ENCODE results near the gene PNKP. TPM values are rescaled to one million over a fixed set of nuclear protein-coding genes. Genes with fewer than 3 reads are reported as not detected.

The PNKP gene
- total and polyA plus RNA-seq, 10 of the 15 experiments (the other 5 are each of a cell fraction or from before 2014, with no cell fraction given): 2.9 to 82.3 (median 33.2) TPM

- TF ChIP-seq ELK1 (IDR thresholded peaks at IDR 0.05; ENCODE audit: low read depth, low read length) (no peak), ZNF217 (IDR thresholded peaks at IDR 0.05) (no peak), ZBTB4 (CRISPR knock-in tag; IDR thresholded peaks at IDR 0.05) (no peak), NRF1 (conservative IDR thresholded peaks at IDR 0.05; ENCODE audit: low read depth, low read length) (peak; percentile 63), SIX5 (IDR thresholded peaks at IDR 0.05; ENCODE audit: low read depth, low read length, severe bottlenecking) (no peak), POLR2AphosphoS2 (IDR thresholded peaks at IDR 0.05; ENCODE audit: low read depth, low read length) (no peak; the same call in 1 of the 2 replicates), BRCA1 (IDR thresholded peaks at IDR 0.05; ENCODE audit: low read depth, low read length) (0 out of 2 replicates have a peak, but pooled peaks have one; percentile 25), ETV6 (conservative IDR thresholded peaks at IDR 0.05 in 1 of 2, IDR thresholded peaks at IDR 0.05 in 1 of 2; ENCODE audit: borderline replicate concordance in 1 of 2, low read depth in 1 of 2) (no peak), PAX5 (IDR thresholded peaks at IDR 0.05; ENCODE audit: borderline replicate concordance, low read depth, low read length) (no peak), PKNOX1 (IDR thresholded peaks at IDR 0.05) (peak; percentile 78), FOXK2 (IDR thresholded peaks at IDR 0.05) (no peak), RBBP5 (conservative IDR thresholded peaks at IDR 0.05) (no peak), KDM1A (IDR thresholded peaks at IDR 0.05; ENCODE audit: borderline replicate concordance) (no peak), CBX5 (IDR thresholded peaks at IDR 0.05; ENCODE audit: low read depth) (no peak), HCFC1 (IDR thresholded peaks at IDR 0.05; ENCODE audit: low read length) (peak; percentile 48), SRF (IDR thresholded peaks at IDR 0.05; ENCODE audit: low read depth in 2 of 2, low read length in 2 of 2) (peak in 1 of 2 experiments; percentile 59; a peak in 2 of 4 replicates), RAD51 (IDR thresholded peaks at IDR 0.05) (no peak), CBX3 (IDR thresholded peaks at IDR 0.05; ENCODE audit: borderline replicate concordance, low read depth) (no peak), PAX8 (IDR thresholded peaks at IDR 0.05) (no peak), SUZ12 (IDR thresholded peaks at IDR 0.05; ENCODE audit: unreplicated experiment) (no peak), SMAD1 (IDR thresholded peaks at IDR 0.05; ENCODE audit: low read depth, partially characterized antibody) (no peak), BMI1 (IDR thresholded peaks at IDR 0.05; ENCODE audit: borderline replicate concordance) (no peak), PBX3 (IDR thresholded peaks at IDR 0.05; ENCODE audit: insufficient replicate concordance, low read depth, low read length) (no peak)
Observed at GRCh38 chr19:49869484-49870308, 2.3 kb upstream of the PNKP start (continued).
